ENCODE data around the gene EN2.
"Not testable (repeated sequence)": the region's sequence is repeated elsewhere in the genome, so short reads cannot be mapped to it uniquely, and the experiment has no call there.

The EN2 gene

DNA sequence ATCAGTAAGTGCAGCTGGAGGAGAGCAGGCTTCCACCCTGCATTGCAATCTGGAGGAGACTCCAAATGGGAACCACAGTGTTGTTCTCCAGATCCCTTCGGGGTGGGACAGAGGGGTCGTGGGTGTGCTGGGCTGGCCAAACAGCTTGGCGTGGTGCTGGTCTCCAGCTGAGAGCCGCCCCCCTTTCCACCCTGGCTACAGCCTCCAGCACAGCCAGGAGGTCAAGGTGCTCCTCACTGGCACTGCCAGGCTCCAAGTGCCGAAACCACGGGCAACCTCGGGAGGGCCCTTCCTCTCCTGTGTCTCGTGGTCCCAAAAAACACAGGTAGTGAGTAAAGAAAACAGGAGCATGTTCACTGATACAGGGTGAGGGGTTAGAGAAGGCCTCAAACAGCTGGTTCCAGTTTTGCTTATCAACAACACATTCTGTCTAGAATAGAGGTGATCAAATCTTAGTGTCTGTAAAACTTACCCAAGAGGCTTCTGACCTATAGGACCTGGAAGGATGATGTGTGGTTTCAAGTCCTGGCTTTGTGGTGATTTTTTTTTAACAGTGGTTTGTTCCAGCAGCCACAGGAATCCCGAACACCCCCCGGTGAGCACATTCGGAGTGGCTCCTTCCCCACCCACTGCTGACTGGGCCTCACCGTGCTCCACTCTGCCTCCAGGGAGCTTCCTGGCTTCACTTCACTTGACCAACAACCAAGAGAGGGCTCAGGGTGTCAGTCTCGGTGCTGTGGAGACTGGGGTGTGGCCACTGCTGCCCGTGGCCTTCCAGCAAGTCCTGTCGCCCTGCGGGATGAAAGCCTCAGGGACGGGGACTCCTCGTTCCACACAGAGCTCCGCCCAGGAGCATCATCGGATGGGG lies 31.2 kb upstream of the EN2 start:
- no peak for DNase-seq

GRCh38 chr7:155427411-155428038 lies 30.4 kb upstream of the EN2 start:
- no peak for DNase-seq

DNA sequence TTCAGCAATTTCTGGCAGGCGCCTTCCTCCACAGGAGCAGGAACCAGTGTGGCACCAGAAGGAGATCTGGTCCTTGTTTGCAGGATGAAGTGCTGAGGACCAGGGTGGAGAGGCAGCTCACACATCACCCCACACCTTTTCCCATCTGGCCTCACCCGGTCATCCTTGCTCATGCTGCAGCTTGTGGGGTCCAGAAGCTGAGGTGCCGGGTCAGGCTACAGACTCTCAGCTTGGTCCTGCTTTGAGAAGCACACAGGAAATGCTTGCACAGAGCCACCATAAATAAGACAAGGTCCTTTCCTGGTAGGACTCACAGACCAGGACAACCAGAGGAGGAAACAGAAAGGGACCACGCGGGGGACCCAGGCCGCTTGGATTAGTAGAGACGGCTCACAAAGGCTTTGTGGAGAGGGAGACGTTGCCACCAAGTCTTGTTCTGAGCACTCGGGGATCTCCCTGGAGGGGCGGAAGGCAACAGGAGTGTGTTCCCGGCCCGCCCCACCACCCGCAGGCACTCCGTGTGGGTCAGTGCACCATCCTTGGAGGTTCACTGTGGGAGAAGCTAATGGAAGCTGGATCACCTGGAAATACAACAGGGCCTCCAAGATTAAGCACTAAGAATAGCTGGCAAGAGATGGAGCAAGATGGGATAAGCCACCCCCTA lies 29.6 kb upstream of the EN2 start:
- DNase-seq: no peak

GRCh38 chr7:155429651-155430050 lies 28.3 kb upstream of the EN2 start:
- no peak for DNase-seq

DNA sequence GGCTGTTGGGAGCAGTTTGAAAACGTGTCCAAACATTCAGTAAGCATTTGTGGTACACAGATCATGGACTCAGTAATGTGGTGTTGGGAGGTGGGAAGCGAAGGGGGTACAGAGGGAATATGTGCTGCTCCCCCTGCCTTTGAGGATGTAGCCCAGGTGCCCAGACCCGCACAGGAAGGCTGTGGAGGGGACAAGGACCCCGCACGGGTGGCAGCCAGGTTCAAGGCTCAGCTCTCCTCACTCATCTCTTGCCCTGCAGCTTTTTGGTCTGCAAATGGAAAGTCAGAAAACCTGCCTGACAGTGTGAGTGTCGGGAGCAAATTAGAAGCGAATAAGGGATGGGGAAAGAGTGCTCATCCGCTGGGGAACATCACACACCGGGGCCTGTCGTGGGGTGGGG lies 27.3 kb upstream of the EN2 start:
- no peak for DNase-seq

DNA sequence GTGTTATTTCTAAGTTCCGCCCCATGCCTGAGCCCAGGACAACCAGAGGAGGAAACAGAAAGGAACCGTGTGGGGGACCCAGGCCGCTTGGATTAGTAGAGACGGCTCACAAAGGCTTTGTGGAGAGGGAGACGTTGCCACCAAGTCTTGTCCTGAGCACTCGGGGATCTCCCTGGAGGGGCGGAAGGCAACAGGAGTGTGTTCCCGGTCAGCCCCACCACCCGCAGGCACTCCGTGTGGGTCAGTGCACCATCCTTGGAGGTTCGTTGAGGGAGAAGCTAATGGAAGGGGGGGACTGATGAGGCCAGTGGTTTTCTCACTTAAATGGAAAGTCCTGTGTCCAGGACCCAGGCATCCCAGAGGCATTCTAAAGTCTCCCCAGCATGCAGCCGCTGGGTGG lies 26.7 kb upstream of the EN2 start:
- no peak for DNase-seq

GRCh38 chr7:155431711-155432110 lies 26.2 kb upstream of the EN2 start:
- no peak for DNase-seq

DNA sequence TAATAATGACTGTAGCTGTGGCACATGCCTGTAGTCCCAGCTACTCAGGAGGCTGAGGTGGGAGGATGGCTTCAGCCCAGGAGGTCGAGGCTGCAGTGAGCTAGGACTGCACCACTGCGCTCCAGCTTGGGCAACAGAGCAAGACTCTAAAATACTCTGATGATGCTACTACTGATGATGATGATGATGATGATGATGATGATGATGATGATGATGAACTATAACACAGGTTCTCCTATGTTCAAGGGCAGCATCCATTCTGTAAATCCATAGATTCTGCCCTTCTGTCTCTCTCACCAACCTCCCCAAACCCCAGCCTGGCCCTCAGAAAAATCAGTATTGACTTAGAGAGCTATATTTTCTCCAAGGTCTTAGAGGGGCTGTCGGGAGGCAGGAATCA lies 22.8 kb upstream of the EN2 start:
- DNase-seq: no peak

DNA sequence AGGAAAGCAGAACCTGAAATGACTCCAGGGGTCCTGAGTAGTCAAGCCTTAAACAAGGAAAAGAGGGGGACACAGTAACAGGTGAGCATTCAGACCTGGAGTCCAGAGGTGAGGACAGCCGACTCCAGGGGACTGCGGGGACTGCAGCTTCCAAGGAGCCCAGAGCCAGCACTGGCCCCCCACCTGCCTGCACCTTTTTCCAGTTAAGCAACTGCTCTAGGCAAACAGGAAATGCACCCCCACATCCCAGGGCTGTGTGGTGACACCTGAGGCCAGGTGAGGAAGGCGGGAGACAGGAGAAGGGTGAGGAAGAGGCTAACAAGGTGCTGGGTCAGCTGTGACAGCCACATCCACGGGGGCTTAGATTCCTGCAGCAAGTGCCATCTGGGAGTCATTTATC lies 20.1 kb upstream of the EN2 start:
- DNase-seq: no peak

GRCh38 chr7:155438777-155439176 lies 19.2 kb upstream of the EN2 start:
- no peak for DNase-seq

DNA sequence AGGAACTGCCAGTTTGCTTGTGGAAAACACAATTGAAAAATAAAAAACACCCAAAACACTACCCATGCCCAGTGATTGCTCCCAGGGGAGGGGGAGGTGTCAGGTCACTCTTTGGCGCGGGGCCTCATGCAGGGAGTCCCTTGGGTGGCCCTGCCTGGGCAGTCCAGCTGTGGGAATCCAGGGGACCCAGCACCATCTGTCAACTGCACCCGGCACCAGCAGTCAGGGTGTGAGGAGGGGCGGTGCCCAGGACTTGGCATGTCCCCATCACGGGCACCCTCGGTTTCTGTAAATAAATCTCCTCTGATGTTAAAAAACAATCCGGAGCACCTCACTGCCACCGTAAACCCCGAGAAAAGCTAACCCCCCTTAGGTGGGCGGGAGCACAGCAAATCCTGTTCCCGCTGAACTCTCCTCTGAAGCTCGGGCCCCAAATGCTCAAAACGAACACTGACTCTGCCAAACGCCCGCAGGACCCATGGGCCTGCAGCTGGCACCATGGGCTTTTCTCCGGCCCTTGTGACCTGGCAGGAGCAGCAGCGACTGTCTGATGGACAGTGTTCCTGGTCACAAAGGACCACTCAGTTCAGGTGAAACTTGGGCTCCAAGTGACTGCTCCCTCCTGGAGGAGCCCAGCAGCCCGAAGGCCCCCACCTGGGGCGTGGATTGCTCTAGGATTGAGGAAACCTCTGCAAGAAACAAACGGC lies 18.5 kb upstream of the EN2 start:
- no peak for DNase-seq

DNA sequence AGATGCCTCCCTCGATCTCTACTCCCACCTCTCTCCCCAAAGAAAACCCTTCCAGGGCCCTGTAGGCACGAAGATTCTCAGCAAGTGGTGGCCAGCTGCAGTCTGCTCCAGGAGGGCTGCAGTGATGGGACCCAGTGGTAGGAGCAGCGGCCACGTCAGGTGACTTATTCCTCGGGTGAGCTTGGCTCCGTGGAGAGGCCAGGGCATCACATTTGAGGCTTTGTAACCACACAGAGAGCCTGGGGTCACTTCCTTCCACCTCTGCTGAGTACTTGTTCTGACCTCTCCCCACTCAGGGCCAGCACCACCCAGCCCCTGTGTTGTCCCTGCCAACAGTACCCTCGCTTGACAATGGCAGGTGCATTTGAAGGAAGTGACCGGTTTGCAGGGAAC lies 17.9 kb upstream of the EN2 start:
- DNase-seq: no peak

DNA sequence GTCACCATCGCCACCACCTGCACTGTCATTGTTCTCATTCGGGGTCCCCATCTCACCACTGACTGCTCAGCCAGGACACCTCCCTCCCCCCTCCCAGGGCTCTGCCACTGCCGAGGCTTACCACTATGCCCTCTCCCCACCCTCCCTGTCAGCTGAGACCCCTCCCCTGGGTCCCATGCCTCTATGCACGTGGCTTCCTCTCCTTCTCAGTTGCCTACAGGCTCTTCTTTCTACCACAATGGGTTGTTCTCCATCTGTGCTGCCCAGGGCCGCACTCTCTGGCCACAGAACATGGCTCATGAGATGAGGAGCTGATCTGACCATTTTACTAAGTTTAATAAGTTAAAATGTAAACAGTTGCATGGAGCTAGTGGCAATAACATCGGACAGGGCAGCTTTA lies 16.1 kb upstream of the EN2 start:
- DNase-seq: no peak

DNA sequence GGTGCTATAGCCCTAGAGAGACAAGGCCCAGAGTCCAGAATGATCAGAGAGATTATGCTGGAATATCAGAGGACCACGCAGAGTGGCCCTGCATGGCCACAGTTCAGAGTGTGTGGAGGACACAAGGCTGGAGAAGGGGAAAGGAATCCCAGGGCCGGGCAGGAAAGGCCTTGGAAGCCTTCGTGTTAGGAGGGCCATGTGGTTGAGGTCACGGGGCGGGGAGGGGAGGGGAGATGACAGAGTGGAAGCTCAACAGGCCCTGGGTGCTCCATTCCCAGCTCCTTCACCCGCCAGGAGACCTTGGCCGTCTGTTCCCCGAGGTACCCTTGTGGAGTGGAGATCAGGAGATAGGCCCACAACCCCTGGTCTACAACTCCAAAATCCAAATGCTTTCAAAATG lies 13.2 kb upstream of the EN2 start:
- DNase-seq: no peak

DNA sequence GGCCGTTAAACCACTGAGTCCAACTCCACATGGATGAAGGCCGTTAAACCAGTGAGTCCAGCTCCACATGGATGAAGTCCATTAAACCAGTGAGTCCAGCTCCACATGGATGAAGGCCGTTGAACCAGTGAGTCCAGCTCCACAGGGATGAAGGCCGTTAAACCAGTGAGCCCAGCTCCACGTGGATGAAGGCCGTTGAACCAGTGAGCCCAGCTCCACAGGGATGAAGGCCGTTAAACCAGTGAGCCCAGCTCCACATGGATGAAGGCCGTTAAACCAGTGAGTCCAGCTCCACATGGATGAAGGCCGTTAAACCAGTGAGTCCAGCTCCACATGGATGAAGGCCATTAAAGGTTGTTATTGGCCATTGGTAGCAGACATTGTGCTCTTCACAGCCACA lies 12.3 kb upstream of the EN2 start:
- not testable (repeated sequence) for DNase-seq

DNA sequence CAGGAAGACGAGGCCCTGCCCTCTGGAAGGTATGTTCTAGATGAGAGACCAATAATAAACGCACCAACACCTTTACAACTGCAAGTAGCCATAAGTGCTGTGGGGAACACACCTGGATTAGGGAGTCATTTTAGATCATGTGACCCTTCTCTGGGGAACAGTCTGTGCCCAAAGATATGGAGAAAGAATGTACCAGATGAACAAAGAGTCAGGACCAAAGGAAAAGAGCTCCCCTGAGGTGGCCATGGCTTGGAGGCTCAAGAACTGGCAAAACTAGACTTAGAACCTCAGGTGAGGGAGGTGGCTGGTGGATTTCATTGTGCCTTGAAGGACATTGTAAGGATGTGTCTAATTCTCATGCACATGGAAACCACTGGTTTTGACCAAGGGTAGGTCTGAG lies 10.3 kb upstream of the EN2 start:
- no peak for DNase-seq

DNA sequence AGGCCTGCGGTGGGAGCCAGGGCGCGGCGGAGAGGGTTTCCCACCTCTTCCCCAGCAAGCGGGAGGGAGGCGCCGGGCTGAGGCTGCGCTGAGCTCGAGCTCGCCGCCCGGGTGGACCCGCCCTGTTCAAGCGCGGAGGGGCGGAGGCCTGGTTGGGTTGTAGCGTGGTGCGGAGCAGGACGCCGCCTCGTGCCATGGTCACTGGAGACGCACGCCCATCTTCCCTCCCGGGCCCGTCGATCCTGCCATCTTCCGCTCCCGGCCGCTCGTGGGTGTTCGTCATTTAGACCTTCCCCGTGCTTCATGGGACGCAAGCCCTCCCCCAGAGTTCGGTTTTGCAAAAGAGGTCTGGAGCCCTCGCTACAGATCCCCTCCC lies 9.3 kb upstream of the EN2 start:
- no peak for DNase-seq

GRCh38 chr7:155449008-155449868 lies 8.7 kb upstream of the EN2 start:
- no peak for DNase-seq

- DNase-seq: no peak
Observed at GRCh38 chr7:155449869-155450557, 7.9 kb upstream of the EN2 start.

DNA sequence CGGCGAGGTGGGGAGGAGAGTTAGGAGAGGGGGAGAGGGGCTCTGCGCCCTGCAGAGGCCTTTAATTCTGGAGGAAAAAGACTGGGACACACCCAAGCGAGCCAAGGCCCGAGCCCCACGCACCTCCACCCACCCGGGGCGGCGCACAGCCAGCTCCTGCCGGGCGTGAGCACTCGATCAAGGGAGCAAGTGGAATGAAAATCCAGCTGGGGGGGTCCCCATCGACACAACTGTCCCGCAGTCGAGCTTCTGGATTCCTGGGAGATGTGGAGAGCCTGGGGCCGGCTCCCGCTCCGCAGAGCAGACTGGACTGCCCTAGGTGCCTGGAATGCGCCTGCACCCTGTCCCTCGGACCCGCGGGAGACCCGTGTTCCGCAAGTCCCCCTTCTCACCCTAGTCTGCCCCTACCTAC lies 7.4 kb upstream of the EN2 start:
- DNase-seq: no peak

- no peak for DNase-seq
Observed at GRCh38 chr7:155450970-155451801, 6.7 kb upstream of the EN2 start.

All from DMS153 (cell line).